Measurements from ENCODE around the gene CBFA2T2.

CBFA2T2 gene

DNA sequence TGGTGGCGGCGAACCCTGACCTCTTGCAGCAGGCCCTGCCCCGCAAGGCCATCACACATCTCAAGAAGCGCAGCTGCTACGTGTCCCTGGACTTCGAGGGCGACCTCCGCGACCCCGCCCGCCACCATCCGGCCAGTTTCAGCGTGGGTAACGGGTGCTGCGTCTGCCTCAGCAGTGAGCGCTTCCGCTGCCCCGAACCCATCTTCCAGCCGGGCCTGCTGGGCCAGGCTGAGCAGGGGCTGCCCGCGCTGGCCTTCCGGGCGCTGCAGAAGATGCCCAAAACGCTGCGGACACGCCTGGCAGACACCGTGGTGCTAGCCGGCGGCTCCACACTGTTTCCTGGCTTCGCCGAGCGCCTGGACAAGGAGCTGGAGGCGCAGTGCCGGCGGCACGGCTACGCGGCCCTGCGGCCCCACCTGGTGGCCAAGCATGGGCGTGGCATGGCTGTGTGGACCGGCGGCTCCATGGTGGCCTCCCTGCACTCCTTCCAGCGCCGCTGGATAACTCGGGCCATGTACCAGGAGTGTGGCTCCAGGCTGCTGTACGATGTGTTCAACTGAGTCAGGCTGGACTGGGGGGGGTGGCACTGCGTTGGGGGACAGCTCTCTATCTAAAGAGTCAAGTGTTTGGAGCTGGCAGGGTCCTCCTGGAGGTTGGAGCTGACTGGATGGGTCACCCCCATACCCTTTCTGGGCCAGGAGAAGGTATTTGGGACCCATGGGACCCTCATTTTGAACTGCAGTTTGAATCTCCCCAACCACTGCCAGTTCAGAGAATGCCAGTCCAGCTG lies 178.0 kb downstream of the CBFA2T2 start:
- TF ChIP-seq CTCF (IDR thresholded peaks at IDR 0.05; ENCODE audit: low read depth, low read length), result peak; percentile 83
- DNase-seq (ENCODE audit: low read depth in 2 of 2), result peak; percentile 78 to 82
- peak overlapping the region; percentile 33 to 57 for H3K4me3 ChIP-seq (replicated peaks in 1 of 2; ENCODE audit: low read depth in 2 of 2, low read length in 2 of 2)

DNA sequence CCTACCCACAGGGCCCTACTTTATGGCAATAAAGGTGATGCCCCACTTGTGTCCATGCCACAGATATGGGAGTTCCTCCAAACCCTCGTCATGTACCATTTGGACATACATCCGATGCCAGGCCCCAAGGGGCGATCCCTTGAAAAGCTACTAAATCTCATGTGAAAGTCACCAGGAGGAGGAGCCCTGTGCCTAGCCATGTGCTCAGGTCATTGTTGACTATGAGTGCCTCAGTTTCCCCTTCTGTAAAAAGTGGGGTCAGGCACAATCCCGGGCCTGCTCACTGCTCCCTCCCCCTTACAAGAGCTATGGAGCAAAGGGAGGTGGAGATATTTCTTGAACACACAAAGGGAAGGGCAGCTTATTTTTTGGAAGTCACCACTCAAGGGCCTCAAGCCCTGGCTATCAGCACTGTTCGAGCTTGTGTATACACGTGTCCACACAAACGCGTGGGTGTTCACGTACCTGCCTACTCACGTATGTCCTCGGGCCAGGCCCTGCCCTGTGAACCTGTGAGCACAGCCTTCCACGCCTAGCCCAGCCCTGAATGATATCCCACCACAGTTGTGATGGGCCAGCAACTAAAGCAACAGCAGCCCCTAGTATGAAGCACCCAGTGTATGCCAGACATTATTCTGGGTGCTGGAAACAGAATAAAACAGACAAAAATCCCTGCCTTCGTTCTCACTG lies 178.7 kb downstream of the CBFA2T2 start:
- no peak overlapping the region for H3K4me3 ChIP-seq (replicated peaks in 1 of 2; ENCODE audit: low read depth in 2 of 2, low read length in 2 of 2)
- DNase-seq (ENCODE audit: low read depth in 2 of 2), result no peak
- no peak for TF ChIP-seq CTCF (IDR thresholded peaks at IDR 0.05; ENCODE audit: low read depth, low read length)

GRCh38 chr20:33669224-33669623 lies 179.3 kb downstream of the CBFA2T2 start:
- H3K4me3 ChIP-seq (replicated peaks in 1 of 2; ENCODE audit: low read depth in 2 of 2, low read length in 2 of 2), result no peak overlapping the region
- TF ChIP-seq CTCF (IDR thresholded peaks at IDR 0.05; ENCODE audit: low read depth, low read length), result no peak
- no peak for DNase-seq (ENCODE audit: low read depth in 2 of 2)

GRCh38 chr20:33669873-33670640 lies 180.2 kb downstream of the CBFA2T2 start:
- TF ChIP-seq CTCF (IDR thresholded peaks at IDR 0.05; ENCODE audit: low read depth, low read length), result no peak
- H3K4me3 ChIP-seq (replicated peaks in 1 of 2; ENCODE audit: low read depth in 2 of 2, low read length in 2 of 2), result no peak overlapping the region

DNA sequence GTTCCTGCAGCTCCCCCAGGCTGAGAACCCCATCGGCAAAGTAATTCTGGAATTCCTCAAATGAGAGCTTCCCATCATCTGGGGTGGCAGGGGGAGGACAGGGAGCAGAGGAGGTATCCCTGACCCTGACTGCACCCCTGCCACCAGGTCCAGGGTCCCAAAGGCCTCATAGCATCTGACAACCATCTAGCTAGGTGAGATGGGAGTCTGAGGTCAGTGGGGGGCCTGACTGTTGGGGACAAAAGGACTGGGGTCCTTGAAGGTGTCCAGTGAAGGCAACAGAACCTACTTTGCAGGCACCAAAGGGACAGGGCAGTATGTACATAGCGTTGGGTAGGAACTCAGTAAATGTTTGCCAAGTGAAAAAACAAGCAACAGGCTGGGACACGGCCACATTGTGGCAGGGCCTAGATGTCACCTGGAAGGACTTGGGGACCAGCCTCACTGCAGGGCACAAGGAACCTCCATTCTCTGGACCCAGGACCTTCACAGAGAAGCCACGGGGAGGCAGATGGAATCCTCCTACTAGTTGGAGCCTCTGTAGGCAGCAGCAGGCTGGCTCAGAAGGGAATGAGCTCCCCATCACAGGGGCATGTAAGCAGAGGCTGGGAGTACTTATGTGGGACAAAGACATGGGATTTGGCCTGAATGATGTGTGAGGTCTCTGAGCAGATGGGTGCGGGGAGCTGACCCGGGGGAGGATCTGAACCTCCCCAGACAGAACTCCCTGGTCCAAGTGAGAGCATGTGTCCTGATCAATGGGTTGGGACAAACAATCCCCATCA lies 181.0 kb downstream of the CBFA2T2 start:
- DNase-seq (ENCODE audit: low read depth in 2 of 2), result no peak
- H3K4me3 ChIP-seq (replicated peaks in 1 of 2; ENCODE audit: low read depth in 2 of 2, low read length in 2 of 2), result no peak overlapping the region
- TF ChIP-seq CTCF (IDR thresholded peaks at IDR 0.05; ENCODE audit: low read depth, low read length), result no peak

More at GRCh38 chr20:33669873-33670640, 180.2 kb downstream of the CBFA2T2 start:
- DNase-seq (ENCODE audit: low read depth in 2 of 2), result no peak
